HEK293T (cell line): ENCODE data around the gene SMIM24.

Experiments
- CTCF ChIA-PET: fragments of 350-600 bp; formaldehyde crosslinking; extraction: SDS; loops from one replicate; lab custom pipeline; 2021; ENCODE audit warnings: antibody characterized with exemption, inconsistent platforms; lab: Yijun Ruan, JAX
- POLR2A ChIA-PET: fragments of 350-600 bp; formaldehyde crosslinking; extraction: SDS; loops from one replicate; lab custom pipeline; 2020; ENCODE audit warnings: antibody characterized with exemption, inconsistent platforms; lab: Yijun Ruan, JAX
- DNase-seq: peaks from one replicate; pipeline ENCODE4 v3.0.0; 2012; ENCODE audit warnings: mixed read lengths; ENCODE audit errors: extremely low spot score
- ARNT ChIP-seq: fragments of 450-650 bp; IDR thresholded peaks from 2 replicates; pipeline ENCODE4 v1.6.1; 2017; ENCODE audit warnings: mild to moderate bottlenecking
- BHLHE40 ChIP-seq: fragments of 450-650 bp; IDR thresholded peaks from 2 replicates; pipeline ENCODE4 v1.6.1; 2016; ENCODE audit warnings: mild to moderate bottlenecking, moderate library complexity, borderline replicate concordance
- CTBP1 ChIP-seq: fragments of 450-650 bp; IDR thresholded peaks from 2 replicates; pipeline ENCODE4 v1.6.1; 2016; ENCODE audit warnings: borderline replicate concordance
- ELF4 ChIP-seq: fragments of 450-650 bp; IDR thresholded peaks from 2 replicates; pipeline ENCODE4 v1.6.1; 2017; ENCODE audit warnings: antibody characterized with exemption
- FOXA1 ChIP-seq: fragments of 450-650 bp; IDR thresholded peaks from 2 replicates; pipeline ENCODE4 v1.6.1; 2016; ENCODE audit warnings: mild to moderate bottlenecking
- FOXK2 ChIP-seq: fragments of 450-650 bp; IDR thresholded peaks from 2 replicates; pipeline ENCODE4 v1.6.1; 2016; ENCODE audit warnings: mild to moderate bottlenecking
- FOXM1 ChIP-seq: fragments of 450-650 bp; IDR thresholded peaks from 2 replicates; pipeline ENCODE4 v1.6.1; 2017; ENCODE audit warnings: mild to moderate bottlenecking, borderline replicate concordance
- HDGF ChIP-seq: fragments of 450-650 bp; IDR thresholded peaks from 2 replicates; pipeline ENCODE4 v1.6.1; 2017; ENCODE audit warnings: antibody characterized with exemption, borderline replicate concordance
- L3MBTL2 ChIP-seq: fragments of 450-650 bp; conservative IDR thresholded peaks from 2 replicates; pipeline ENCODE4 v1.6.1; 2016; ENCODE audit warnings: mild to moderate bottlenecking
- LEF1 ChIP-seq: fragments of 450-650 bp; IDR thresholded peaks from 2 replicates; pipeline ENCODE4 v1.6.1; 2017; ENCODE audit warnings: mild to moderate bottlenecking, borderline replicate concordance
- NFRKB ChIP-seq: fragments of 450-650 bp; IDR thresholded peaks from 2 replicates; pipeline ENCODE4 v1.6.1; 2016; ENCODE audit warnings: mild to moderate bottlenecking, moderate library complexity
- SP1 ChIP-seq: fragments of 450-650 bp; IDR thresholded peaks from 2 replicates; pipeline ENCODE4 v1.6.1; 2017
- SUZ12 ChIP-seq: fragments of 450-650 bp; IDR thresholded peaks from 2 replicates; pipeline ENCODE4 v1.6.1; 2016; ENCODE audit warnings: mild to moderate bottlenecking
- TARDBP ChIP-seq: fragments of 450-650 bp; IDR thresholded peaks from 2 replicates; pipeline ENCODE4 v1.6.1; 2016
- ZNF384 ChIP-seq: fragments of 450-650 bp; IDR thresholded peaks from 2 replicates; pipeline ENCODE4 v1.6.1; 2016
- TF ChIP-seq, protein P1 (sequence below): fragments of 450-650 bp; IDR thresholded peaks from 2 replicates; pipeline ENCODE4 v1.6.1; 2016

Gene SMIM24

DNA sequence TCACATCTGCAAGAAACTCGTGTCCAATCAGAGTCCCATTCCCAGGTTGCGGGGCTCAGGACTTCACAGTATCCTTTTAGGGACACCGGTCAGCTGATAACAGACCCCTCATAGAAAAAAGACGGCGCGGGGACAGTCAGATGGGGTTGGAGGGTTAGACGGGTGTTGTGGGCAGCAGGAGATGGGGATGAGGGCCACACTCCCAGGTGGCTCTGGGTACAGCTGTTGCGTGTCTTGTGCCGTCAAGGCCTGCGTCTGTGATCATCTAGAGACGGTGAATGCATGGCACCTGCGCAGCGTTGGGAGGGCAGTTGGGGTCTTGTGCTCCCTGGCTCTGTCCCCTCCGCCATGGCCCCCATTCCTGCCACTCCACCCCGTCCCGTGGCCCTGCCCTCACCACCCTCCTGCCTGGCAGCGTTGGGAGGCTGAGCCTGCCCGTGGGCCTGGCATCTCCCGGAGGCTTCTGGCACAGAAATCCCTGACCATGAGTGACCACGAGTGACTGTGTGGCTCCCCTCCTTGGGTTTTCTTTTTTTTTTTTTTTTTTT is 44.7 kb upstream of the SMIM24 start:
- ChIA-PET POLR2A (no interaction called here), CTCF (no interaction called here)
- no peak for TF ChIP-seq ZNF384
- TF ChIP-seq CTBP1: no peak
- TF ChIP-seq BHLHE40: no peak
- no peak for TF ChIP-seq SP1
- no peak for TF ChIP-seq ARNT
- TF ChIP-seq SUZ12: no peak
- TF ChIP-seq FOXM1: no peak
- no peak for TF ChIP-seq TARDBP
- no peak for TF ChIP-seq NFRKB
- TF ChIP-seq ELF4: no peak
- no peak for TF ChIP-seq LEF1
- TF ChIP-seq HDGF: no peak
- TF ChIP-seq L3MBTL2: no peak
- TF ChIP-seq, protein P1, sequence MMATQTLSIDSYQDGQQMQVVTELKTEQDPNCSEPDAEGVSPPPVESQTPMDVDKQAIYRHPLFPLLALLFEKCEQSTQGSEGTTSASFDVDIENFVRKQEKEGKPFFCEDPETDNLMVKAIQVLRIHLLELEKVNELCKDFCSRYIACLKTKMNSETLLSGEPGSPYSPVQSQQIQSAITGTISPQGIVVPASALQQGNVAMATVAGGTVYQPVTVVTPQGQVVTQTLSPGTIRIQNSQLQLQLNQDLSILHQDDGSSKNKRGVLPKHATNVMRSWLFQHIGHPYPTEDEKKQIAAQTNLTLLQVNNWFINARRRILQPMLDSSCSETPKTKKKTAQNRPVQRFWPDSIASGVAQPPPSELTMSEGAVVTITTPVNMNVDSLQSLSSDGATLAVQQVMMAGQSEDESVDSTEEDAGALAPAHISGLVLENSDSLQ: no peak
- TF ChIP-seq FOXK2: no peak
- TF ChIP-seq FOXA1: no peak
- no peak for DNase-seq

DNA sequence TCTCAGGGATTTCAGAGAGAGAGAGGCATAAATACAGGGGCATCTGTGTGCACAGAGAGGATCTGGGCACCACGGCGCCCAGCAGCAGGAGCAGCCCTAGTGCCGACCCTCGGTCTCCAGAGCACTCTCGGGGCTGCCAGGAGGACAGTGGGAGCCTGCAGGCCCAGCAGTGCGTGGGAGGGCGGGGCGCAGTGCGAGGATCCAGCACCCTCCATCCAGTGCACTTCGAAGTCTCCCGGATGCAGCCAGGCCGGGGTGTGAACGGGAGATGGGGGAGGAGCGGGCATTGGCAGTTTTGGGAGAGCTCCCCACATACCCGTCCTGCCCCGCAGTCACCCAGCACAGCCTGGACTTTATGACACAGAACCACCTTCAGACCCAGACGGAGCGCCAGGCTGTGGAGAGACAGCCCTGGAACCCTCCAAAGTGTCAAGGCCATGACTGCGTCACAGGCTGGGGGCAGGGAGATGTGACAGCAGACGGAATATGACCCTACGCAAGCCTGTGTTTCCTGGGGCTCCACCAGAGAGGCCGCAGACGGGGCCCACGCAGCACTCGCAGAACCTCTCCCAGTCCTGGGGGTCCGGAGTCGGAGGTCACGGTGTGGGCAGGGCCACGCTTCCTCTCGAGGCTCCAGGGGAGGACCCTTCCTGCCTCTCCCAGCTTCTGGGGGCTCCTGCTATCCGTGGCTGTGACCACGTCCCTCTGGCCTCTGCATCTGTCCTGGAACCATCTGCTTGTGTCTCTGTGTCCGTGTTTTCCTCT is 43.9 kb upstream of the SMIM24 start:
- CTCF ChIA-PET: no interaction called here
- no peak for TF ChIP-seq TARDBP
- TF ChIP-seq ARNT: no peak
- no peak for TF ChIP-seq ELF4
- TF ChIP-seq, protein P1: no peak
- no peak for TF ChIP-seq SUZ12
- no peak for TF ChIP-seq FOXM1
- no peak for TF ChIP-seq ZNF384
- no peak for TF ChIP-seq LEF1
- TF ChIP-seq BHLHE40: no peak
- TF ChIP-seq HDGF: no peak
- no peak for TF ChIP-seq FOXK2
- TF ChIP-seq SP1: no peak
- no peak for TF ChIP-seq L3MBTL2
- no peak for TF ChIP-seq NFRKB
- no peak for TF ChIP-seq FOXA1
- TF ChIP-seq CTBP1: no peak

DNA sequence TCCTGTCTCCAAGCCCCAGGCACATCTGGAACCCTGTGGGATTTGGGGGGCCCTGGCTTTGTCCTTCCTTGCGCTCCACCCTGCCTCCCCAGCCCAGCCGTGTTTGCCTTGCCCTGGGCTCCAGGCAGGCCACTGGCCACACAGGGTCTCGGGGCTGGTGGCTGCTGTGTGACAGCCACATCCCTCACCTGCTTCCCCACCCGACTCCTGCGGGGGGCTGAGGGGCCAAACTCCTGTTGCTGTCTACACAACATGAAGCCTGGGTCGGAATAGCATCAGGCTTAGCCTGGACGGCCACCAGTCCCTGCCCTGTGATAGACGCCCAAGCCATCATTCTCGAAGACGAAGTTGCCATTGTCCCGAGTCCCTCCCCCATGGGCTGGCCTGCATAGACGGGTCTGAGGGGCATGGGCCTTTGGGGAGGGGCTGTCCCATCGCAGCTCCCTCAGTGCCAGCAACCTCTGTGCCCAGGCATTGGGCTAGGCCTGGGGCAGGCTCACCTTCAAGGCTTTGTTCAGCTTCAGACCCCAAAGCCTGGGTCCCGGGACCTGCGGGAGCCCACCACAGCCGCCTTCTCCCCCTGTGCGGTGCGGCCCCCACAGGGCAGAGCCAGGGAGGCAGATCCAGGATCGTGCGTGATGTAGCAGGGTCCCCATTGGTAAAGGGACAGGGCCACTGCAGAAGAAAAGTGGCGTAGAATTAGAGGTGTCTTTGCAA is 43.2 kb upstream of the SMIM24 start:
- ChIA-PET POLR2A (no interaction called here), CTCF (no interaction called here)
- no peak for DNase-seq
- TF ChIP-seq SP1: no peak
- TF ChIP-seq SUZ12: no peak
- no peak for TF ChIP-seq NFRKB
- no peak for TF ChIP-seq FOXA1
- TF ChIP-seq BHLHE40: no peak
- TF ChIP-seq, protein P1: no peak
- TF ChIP-seq ELF4: no peak

More for the DNA sequence above, 43.9 kb upstream of the SMIM24 start:
- no peak for DNase-seq
- POLR2A ChIA-PET: no interaction called here

DNA sequence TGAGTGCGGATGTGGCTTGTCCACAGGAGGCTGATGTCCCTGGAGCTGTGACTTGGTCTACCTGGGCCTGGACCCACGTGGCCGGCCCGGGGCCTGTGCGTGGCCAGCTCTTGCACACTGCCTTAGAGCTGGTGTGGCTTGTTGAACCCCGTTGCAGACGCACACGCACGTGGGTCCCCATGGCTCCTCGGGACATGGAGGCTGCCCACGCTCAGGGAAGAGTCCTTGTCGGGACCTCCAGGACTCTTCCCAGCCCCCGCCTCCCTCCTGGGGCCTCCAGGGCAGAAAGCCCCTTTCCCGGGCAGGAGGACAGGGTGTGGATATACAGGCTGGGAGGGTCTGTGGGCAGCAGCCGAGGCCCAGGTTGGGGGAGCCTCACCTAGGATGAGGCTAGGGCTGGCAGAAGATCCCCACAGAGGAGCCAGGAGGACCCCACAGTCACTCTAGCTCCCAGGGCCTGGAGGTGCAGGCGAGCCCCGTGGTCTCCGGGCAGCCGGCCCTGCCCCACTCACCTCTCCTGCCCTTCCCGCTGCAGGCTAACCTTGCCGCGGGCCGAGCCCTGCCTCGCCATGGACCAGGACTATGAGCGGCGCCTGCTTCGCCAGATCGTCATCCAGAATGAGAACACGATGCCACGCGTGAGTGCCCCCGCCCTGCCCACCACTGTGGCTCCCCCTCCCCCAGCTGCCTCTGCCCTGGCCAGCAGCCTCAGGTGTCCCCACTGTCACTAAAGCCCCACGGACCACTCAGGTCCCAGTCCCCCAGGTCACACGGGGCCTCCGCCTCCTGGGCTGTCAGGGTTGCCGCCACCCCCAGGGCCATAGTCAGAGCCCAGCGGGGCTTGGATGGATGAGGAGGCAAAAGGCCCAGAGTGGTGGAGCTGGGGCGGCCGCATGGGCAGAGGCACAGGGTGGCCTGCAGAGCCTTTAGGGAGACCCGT is 42.4 kb upstream of the SMIM24 start:
- ChIA-PET POLR2A (no interaction called here), CTCF (no interaction called here)
- DNase-seq: no peak
- TF ChIP-seq, protein P1: no peak
- TF ChIP-seq LEF1: no peak
- no peak for TF ChIP-seq ARNT
- no peak for TF ChIP-seq BHLHE40
- TF ChIP-seq SUZ12: no peak
- TF ChIP-seq NFRKB: no peak
- no peak for TF ChIP-seq CTBP1
- TF ChIP-seq ZNF384: no peak
- TF ChIP-seq FOXA1: no peak
- no peak for TF ChIP-seq FOXM1
- no peak for TF ChIP-seq HDGF

DNA sequence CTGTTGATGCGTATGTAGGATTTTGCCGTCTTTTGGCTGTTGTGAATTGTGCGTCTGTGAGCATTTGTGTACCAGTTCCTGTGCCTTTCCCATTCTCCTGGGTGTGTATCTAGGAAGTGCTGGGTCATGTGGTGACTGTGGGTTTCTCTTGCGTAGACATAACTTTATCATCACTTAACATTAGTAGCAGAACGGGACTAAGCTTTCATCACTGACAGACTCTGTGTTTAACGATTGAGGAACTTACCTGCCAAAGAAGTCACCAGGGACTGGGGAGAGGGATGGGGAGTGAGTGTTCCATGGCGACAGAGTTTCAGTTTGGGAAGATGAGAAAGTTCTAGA is 40.8 kb upstream of the SMIM24 start:
- POLR2A ChIA-PET: no interaction called here
- CTCF ChIA-PET: no interaction called here
- TF ChIP-seq SP1: no peak
- no peak for TF ChIP-seq CTBP1
- no peak for TF ChIP-seq ARNT
- TF ChIP-seq LEF1: no peak
- no peak for TF ChIP-seq BHLHE40
- no peak for TF ChIP-seq ELF4
- TF ChIP-seq TARDBP: no peak
- TF ChIP-seq L3MBTL2: no peak
- DNase-seq: no peak
